NCI-H345 treated with DMSO at 0.1 percent for 48 hours (cell line): ENCODE measurements around the gene SLC66A1.

ENCODE experiments used
- DNase-seq: peaks from one replicate; lab custom pipeline; 2025; ENCODE audit not compliant: unreplicated experiment; lab: John Stamatoyannopoulos, UW

SLC66A1 gene

GRCh38 chr1:19342062-19342750 lies 30.1 kb downstream of the SLC66A1 start:
- no peak for DNase-seq

GRCh38 chr1:19342894-19343616 lies 30.9 kb downstream of the SLC66A1 start:
- DNase-seq: no peak

GRCh38 chr1:19343617-19344350 lies 31.7 kb downstream of the SLC66A1 start:
- DNase-seq: no peak

DNA sequence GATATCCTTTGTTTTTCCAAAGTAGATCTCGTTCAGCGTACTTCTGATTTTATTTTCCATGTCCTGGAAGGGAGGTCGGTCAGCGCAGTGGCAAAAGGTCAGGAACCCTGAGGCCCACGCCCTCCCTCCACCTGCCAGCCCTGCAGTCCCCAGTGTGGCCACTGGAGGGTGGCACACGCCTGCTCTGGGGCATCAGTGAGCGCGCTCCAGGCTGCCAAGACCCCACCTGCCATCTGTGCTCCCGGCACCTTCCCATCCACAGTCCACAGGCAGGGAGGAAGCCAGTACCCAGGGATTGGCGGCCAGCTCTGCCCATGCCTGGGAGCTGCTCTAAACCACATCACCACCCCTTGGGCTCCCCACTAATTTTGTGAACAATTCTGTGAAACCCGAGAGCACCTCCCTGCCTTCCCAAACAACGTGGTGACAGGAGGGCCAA lies 32.3 kb downstream of the SLC66A1 start:
- peak; percentile 21 for DNase-seq

GRCh38 chr1:19344831-19345230 lies 32.7 kb downstream of the SLC66A1 start:
- no peak for DNase-seq

GRCh38 chr1:19345391-19345790 lies 33.3 kb downstream of the SLC66A1 start:
- no peak for DNase-seq

DNA sequence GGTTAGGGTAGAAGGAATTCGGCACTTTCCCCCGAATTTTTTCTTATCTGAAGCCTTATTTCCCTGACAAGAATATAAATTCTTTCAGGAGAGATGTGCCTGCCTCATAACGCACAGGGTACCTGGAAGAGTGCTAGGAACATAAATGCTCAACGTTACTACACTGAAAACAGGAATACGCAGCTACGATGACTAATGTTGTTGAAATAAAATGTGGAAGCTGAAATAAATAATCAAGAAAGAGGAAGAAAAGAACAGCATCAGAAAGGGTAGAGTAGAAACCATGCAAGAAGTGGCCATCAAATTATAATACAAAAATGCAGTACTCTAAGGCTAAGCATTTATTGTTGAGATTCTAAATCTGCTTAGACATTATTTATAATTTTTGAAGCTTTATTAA lies 33.9 kb downstream of the SLC66A1 start:
- no peak for DNase-seq

DNA sequence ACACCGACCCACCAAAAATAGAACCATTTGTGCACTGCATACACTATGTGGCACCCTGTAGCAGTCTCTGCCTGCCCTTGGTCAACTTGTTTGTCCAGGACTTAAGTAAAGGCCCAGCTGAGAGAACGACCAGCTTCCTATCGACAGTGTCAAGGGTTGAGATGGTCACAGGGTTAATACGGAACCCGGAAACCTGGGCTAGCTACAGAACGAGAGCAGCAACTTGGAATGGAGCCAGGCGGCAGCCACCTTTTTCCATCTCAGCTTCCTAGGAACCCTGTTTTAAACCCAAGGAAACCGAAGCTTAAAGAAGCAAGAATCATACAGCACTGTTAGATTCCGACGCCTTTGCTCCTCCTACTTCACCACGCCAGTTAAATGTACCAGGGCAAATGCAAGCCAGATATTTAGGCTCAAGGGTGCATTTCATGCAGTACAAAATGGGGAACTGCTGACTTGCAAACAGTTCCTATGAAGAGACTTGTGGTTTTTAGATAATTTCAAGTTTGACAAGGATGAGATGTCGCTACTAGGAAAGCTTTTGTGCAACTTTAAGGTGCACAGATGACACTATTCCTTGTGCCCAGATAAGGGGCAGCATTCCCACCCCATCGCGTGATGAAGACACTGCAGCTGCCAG lies 35.5 kb downstream of the SLC66A1 start:
- DNase-seq: no peak

- no peak for DNase-seq
These were observed 36.5 kb downstream of the SLC66A1 start for GRCh38 chr1:19348441-19349198.

- DNase-seq: peak; percentile 67
These were observed 37.9 kb downstream of the SLC66A1 start for GRCh38 chr1:19349999-19350398.

GRCh38 chr1:19350566-19350965 lies 38.4 kb downstream of the SLC66A1 start:
- no peak for DNase-seq

DNA sequence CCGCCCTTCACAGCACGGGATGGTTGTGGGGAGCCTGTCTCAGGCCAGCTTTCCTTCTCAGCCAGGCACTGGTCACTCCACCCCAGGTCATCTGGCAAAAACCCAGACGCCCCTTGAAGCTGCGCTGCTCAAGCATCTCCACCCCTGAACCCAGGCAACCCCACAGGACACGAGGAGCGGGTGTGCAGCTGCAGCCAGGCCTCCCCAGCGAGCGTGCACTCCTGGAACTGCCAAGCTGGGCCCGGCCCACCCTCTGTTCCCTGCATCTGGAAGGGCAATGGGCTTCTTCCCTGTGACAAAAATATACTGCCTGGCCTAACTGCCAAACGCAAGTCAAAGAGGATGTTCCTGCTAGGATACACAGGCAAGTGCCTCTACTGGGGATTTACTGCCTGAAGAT lies 39.7 kb downstream of the SLC66A1 start:
- no peak for DNase-seq

DNA sequence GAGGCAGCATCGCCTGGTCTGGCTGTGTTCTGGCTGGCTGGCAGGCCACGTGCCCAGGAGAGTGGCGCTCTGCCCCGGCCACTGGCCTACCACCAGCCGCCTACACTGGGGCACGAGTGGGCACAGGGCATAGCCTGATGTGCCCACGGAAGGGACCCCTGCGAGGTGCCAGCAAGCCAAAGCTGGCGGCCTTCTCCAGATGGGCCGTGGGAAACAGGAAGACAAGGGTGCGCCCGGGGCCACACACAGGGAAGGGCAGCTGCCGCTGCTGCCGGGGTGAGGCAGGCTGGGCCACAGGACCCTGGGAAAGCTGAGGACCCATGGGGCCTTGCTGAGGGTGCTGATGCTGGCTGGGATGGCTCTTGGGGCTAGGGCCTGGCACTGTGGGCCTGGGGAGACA lies 40.7 kb downstream of the SLC66A1 start:
- DNase-seq: no peak

DNA sequence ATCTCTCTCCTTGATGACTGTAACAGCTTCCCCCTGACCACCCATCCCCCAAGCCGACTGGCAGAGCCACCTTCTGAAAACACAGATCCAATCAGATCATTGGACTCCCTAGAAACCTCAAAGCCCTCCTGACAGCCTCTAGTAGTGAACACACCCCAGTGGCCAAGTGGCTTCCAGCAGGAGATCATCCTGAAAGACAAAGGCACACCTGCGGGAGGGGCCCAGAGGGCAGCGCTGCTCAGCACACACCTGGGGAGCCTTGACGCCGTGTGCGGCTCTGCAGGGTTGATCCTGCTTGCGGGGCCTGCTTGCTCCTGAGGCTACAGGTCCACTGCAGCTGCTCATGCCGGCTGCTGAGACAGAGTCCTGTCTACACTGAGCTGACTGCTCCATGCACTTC lies 41.5 kb downstream of the SLC66A1 start:
- peak; percentile 93 for DNase-seq

GRCh38 chr1:19354531-19354981 lies 42.4 kb downstream of the SLC66A1 start:
- peak; percentile 28 for DNase-seq

- DNase-seq: peak; percentile 91
These were observed 44.1 kb downstream of the SLC66A1 start for GRCh38 chr1:19356266-19356665.

DNA sequence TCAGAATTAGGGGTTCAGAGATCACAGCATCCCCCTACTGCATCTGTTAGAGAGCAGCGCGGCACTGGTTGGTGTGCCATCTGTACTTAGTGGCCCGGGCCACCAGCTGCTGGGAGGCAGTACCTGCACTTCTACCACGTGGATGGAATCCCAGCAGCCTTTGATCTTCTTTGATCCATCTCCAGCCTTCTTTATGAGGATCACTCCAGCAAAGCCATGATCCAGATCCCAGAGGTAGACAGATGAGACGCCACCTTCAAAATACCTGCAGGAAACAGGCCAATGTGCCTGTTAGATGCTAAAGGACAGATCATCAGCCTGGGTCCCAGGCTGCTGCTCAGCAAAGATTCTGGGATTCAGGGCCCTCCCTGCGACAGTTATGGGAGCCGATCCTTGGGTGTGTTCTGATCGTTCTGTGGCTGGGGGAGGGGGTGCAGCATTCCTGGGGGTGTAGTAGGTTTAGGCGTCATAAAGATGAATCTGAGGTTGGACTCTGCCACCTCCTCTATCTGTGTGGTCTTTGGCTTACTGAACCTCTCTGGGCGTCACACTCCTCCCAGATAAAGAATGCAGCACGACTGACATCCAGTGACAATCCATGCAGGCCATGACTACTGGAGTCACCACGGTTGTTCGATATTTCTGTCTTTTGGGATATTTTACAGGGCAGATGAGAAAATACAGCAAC lies 45.3 kb downstream of the SLC66A1 start:
- no peak for DNase-seq

GRCh38 chr1:19358710-19359109 lies 46.6 kb downstream of the SLC66A1 start:
- no peak for DNase-seq

DNA sequence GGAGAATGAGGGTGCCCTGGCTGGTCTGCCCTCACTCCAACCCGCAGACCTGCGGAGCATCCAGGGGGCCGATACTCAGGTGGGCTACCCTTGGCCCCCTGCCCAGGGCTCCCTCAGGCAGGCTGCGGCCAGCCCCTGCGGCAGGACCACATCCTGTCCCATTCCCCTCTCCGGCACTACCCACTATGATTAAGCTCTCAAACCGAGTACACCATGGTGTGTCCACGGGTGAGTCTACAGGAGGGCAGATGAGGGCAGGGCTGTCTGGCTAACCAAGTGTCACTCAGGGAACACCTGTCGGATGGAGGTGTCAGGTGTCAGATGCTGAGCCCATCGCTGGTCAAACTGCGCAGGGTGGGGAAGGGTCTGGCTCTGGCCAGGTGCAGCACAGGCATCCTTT lies 47.2 kb downstream of the SLC66A1 start:
- no peak for DNase-seq

DNA sequence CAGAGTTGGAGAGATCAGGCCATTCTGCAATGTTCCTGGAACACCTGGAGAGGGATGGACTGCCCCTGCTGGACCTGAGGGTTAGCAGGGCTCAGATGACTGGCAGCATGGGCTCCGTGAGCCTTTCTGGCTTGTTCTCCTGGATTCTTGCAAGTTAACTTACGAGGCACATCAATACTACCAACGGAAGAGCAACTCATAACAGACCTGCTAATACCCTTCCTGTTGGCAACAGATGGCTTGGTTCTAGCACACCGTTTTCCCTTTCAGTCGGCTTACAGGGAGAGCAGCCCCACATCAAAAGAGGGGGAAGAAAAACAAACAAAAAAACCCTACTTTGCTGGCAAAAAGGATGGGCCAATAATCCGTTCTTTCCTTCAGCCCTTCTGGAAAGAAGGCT lies 47.9 kb downstream of the SLC66A1 start:
- peak; percentile 82 for DNase-seq
